ENCODE measurements around the gene FNDC3B.

Gene FNDC3B

DNA sequence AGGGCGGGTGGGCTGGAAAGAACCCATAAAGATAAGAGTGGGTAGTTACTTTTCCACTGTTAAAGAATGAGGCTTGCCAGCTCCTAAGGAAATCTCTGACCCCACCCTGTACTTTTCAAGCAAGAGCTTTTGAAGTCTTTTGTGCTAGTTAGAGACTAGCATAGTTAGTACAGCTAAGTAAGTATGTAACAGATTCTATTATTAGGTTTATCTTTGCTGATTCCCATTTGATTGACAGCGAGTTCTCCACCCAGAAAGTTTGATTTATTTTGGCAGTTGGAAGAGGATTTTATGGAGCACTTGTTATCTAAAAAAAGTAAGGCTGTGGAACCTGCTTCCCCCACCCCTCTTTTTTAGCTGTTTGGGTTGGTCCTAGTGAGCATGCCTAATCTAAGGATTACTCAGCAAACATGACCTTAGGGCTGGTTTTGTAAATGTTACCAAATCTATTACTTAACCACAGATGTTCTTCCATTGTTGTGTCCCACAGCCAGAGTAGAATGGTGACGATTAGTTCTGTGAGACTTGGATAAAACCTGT lies 57.6 kb downstream of the FNDC3B start:
- DNase-seq, result no peak

- no peak for DNase-seq
Measured at GRCh38 chr3:172097585-172097984, 58.2 kb downstream of the FNDC3B start.

DNA sequence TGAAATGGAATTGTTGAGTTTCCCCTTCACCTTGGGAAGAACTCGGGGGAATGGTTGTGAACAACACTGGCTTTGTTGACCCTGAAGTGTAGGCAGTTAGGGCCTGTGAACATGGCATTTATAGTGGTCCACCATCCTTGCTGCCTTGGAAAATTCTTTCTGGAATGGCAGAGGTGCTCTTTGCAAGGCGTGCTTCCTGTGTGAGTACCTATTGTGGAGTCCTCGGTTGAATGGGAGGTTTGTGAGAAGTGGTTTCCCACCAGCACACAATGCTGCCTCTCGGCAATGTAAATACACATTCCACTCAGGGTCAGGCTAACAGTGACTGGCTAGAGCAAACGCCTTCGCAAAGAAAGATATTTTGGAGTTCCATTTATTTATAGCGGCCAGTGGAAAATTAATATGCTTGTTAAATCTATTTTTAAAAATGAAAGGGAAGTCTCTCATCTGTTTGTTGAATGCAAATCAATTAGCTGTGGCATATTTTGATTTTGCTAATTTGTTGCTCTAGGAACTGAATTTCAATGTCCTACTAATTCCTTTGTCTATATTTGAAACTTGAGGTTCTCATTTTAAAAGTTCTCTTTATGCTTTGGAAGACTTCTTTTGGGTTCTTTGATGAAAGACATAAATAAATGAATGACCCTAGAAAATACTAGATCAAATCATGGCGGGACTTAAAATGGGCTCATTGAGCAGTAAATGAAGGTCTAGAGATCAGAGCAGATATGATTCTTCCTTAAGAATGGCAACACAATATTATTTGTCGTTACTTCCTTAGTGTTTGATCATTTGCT lies 59.5 kb downstream of the FNDC3B start:
- DNase-seq, result no peak

- DNase-seq, result no peak
Measured at GRCh38 chr3:172099495-172099808, 60.1 kb downstream of the FNDC3B start.

DNA sequence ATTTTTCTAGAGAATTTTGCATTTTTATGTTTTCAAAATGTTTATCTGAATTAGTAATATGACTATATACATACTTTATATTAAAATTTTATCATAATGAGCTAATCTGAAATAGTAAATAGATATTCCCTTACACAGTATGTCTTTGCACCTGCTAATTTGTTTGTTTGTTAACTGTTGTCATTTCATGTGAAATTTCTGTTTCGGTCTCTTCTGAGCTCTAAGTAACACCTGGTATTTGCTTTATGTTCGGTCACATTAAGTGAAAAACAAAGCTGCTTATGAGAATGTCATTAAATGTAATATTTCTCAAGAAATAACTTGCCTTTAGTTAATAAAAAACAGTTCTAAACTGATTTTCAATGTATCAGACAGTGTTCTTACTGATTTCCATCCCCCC lies 61.1 kb downstream of the FNDC3B start:
- DNase-seq, result no peak

DNA sequence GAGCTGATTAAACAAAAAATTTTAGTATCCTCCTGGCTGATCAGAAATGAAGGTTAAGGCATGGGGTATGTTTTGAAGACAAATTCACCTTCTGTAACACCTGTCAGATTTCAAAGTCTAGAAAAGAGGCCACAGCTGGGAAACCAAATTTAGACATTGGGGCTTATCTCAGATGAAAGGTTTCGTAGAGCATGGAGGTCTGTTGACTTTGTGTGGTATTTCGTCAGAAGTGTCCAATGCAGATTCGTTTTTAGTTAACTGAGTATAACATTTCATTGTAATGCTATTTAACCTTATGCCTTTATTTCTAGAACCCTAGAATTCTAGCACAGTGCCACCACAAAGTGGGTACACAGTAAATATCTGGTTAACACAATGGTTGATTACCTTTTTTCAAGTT lies 61.7 kb downstream of the FNDC3B start:
- no peak for DNase-seq

DNA sequence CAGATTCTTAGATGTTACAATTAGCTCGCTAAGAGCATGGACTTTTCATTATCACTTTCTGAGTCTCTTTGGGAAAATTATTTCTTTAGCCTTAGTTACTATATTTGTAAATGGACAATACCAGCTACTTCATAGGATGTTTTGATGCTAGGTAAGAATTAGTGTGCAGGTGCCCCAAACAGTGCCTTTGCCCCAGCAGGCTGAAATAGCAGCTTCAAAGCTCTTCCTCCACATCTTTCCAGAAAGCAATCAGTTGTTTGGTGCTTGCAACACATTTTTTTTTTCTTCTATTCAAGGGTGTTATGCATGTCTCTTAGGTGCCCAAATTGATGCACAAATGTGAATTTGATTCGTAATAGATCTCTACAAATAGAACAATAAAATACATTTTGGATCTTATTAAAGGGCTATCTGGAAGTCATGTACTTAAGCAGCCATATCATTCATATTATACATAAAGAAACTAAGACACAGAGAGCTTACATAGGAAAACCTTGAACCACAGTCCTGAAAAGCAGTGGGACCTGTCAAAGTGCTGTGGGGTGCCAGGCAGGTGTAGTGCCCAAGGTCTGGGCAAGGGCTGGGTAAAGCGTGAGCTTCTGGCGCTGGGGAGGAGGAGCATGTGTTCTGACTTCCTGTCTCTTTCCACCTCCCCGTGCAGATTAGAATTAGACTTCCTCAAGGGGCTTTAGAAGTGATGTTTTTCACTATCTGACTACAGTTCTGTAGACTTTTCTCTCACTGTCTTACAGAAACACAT lies 62.9 kb downstream of the FNDC3B start:
- DNase-seq, result peak in 4 of 5 donors; percentile 14 to 51 (median 20)

GRCh38 chr3:172102883-172103310 lies 63.5 kb downstream of the FNDC3B start:
- DNase-seq, result no peak

- no peak for DNase-seq
Measured at GRCh38 chr3:172103724-172104123, 64.3 kb downstream of the FNDC3B start.

DNA sequence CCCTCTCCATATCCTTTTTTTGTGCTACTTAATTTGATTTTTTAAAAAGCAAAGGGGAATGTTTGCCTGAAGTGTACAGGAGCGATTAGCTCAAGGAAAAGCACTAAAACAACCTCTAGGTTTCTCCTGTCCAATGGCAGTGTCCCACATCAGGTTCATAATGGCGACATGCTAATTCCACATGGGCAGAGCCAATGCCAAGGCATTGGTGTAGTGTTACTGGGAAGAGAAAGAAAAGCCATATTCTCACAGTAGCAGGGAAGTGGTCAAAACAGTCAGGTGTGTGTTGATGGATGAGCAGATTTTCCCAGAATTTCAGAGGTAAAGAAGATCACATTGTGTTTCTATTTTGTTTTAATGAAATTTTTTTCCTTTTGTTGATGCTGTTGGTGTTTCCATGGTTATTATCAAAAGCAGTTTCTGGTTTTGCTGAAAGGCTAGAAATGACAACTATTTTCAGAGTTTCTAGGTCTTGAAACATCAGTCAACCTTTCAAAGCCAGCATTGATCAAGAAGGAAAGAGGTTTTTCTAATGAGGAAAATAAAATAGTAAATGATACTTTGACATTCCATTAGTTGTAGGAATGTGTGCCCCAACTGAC lies 65.2 kb downstream of the FNDC3B start:
- DNase-seq, result no peak

DNA sequence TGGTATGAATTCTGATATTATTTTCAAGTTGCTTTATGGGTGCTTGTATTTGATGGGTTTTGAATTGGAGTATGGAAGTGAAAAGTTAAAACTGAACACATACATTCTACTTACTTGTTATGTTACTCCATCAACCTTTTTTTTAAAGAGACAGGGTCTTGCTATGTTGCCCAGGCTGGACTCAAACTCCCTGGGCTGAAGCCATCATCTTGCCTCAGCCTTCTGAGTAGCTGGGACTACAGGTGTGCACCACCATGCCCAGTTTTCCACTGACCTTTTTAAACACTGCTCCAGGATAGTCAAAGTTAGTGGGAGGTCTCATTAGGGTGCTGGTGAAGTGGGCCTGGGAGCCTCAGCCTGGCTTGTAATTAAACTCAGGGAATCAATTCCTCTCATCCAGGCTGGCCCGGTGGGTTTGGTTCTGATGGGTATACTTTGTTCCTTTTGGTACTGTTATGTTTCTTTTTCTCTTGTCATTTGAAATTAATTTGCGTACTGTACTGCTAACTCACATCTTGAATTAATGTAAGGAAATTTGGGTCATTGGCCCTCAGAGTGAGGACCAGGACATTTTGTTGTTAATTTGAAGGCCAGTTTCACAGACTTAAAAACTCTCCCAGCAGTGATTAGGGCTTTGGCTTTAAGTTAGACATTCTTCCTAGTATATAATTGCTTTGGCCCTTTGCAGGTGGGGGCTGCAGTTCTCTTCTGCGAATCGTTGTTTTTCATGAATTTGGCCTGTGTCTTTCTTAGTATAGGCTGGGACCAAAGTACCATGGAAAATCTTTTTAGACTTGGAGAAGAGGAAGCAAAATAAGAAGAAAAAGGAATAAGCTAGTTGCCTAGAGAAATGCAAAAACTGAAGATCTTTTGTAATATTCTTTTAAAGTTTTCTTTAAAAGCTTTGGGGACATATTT lies 66.9 kb downstream of the FNDC3B start:
- no peak for DNase-seq

DNA sequence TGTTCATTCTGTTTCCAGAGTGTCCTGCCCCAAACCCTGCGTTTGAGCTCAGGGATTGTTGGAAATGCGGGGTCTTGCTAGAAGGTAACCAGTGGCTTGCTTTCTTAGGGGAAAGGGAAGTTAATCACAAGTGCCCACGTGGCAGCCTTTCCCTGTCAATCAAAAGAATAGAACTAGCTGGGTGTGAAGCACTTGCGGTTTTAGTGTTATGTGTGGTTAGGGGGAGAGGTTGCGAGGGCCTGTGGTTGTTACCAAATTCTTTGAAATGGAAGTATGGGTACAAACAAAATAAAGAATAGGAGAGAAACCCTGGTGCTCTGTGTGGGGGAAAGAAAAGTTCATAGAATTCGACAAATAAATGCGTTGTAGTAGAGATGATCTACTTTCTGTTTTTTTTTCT lies 67.6 kb downstream of the FNDC3B start:
- peak; percentile 11 to 92 (median 47) for DNase-seq

GRCh38 chr3:172107403-172107802 lies 68.0 kb downstream of the FNDC3B start:
- peak in 4 of 5 donors; percentile 25 to 93 (median 36) for DNase-seq

DNA sequence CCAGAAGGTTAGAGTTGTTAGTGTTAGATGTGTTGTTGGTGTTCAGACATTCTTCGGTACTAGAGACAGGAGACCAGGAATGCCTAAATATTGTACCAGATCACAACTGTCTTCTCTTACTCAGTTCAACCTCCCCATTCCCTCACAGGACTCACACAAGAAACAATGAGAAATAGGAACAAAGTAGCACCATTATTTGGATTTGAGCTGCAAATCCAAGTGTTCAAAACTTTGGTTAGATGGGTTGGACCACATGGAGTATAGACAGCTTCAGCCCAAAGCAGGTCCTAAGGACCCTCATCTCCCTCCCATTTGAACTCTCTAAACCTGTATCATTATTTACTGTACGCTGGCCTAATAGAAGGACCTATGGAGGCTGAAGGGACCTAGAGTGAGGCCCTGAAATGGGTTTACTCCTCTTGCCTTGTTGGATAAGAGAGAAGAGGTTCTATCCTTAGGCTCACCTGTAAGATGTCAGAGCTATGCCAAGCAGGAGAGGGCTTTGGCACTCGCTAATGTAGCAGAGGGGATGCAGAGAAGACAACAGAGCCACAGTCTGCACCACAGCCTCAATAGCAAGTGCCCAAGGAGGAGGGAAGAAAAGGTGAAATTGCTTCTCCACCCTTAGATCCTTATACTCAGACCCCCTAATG lies 70.9 kb downstream of the FNDC3B start:
- no peak for DNase-seq

DNA sequence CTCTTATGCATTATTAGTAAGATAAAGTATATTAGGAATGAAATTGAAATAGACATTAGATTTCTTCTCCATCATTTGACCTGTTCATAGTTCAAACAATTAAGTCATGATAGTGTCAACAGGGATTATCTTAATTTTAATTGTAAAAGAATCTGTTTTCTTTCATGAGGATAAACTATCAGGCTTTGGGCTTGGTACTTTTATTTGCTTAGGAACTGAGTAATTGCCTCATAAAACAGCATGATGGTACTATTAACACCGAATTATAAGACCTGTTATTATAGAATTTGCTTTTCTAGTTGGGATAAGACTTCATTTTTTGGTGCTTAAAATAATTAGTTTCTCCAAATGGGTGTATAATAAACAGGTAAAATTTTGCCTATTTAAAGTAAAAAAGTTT lies 71.8 kb downstream of the FNDC3B start:
- no peak for DNase-seq

GRCh38 chr3:172112078-172112733 lies 72.8 kb downstream of the FNDC3B start:
- DNase-seq, result no peak

- DNase-seq, result no peak
Measured at GRCh38 chr3:172112734-172113120, 73.3 kb downstream of the FNDC3B start.

DNA sequence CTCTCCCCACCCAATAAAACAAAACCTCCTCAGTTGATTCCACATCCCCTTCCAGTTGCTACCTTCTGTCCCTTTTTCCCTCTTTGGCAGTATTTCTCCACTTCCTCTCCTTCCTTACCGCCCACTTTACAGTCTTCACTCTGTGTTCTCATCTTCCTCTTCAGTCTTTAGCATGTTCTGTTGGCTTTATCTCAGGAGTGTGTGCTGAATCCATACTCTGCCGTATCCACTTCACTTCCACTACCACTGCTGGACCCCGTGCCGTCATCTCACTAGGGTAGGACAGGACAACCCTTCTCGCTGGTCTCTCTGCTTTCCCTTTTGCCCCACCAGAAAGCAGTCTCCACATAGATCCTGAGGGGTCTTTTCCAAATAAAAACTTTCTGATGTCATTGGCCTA lies 74.3 kb downstream of the FNDC3B start:
- DNase-seq, result no peak

GRCh38 chr3:172115059-172115458 lies 75.7 kb downstream of the FNDC3B start:
- DNase-seq, result no peak

DNA sequence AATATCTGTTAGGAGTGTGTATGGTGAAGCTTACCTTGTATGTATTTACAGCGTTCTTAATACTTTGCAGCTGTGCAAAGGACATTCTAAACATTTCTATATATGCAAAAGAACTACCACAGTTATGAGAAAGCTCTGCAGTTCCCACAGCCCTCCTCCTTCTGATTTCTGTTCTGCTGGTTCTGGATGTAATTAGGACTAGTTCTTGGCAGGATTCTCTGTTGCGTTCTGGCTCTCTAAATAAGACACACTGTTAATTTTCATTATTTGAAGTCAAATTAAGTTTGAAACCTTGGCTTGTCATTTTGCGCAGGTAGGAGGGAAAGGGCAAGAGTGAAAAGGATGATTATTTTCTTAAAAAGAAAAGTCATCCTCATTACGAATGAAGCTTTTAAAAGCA lies 76.4 kb downstream of the FNDC3B start:
- no peak for DNase-seq

DNA sequence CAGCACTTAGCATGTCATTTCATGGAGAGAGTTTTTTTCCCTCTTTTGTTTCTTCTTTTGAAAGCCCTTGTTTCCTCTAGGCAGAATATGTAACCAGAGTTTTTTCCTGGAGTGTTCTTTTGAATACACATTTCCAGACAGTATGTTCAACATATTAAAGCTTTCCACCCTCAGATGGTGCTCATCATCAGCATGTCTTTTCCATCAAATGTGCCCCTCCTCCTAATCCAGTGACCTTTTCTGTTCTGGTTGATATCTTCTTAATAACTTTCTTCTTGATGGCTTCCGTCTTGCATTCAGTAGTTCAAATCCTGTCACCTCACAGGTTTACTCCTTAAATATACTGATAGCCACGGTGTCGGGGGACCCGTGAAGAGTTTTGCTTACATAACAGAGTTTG lies 78.6 kb downstream of the FNDC3B start:
- no peak for DNase-seq

All from T-helper 1 cell (primary cell).